NCI-H526 treated with DMSO at 0.1 percent for 48 hours (cell line): ENCODE results near the gene MYT1.

ENCODE experiments used
- DNase-seq: peaks from one replicate; lab custom pipeline; 2025; lab: John Stamatoyannopoulos, UW

MYT1 gene

DNA sequence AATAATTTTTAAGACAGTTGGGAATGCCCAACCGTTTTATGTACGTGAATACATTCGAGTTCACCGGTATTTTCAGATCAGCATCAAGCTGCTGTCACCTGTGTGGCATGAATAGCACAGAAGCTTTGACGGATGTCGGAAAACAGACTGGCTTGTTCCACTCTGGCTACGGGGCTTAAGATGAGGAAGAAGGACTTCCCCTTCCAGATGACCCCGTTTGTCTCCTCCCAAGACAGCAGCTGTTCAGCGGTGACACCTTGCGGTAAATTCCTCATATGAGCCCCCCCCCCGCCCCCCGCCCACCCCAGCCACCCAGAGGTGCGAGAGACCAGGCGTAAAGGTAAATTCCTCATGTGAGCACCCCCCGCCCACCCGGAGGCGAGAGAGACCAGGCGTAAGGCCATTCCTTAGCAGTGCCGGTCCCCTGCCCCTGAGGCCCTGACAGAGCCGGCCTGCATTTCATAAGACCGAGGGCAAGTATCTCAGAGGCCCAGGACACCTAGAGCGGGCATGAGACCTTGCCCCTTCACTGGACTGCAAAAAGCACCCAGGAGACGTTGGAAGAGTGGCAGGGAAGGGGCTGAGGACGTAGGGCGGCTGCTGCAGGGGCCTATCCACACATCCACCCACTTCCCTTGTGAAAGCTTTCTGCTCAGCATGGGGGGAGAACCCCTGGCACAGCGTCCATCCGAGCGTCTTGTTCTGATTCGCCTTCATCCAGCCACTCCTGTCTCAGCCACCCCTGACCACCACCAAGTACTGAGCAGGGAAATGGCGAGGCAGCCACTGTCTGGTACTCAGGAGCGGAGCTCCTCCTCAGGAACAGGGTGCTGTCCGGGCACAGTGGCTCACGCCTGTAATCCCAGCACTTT lies 84.0 kb downstream of the MYT1 start:
- no peak for DNase-seq

DNA sequence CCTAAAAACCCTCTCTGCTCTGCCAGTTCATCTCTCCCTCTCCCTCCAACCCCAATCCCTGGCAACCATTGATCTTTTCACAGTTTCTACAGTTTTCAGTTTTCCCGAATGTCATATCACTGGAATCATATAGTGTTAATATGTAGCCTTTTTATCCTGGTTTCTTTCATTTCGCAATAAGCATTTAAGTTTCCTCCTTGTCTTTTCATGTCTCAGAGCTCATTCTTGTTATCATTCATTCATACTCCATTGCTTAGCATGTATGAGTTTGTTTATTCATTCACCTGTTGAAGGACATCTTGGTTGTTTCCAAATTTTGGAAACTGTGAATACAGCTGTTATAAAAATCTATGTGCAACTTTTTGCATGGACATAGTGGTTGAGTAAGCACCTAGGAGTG lies 85.8 kb downstream of the MYT1 start:
- DNase-seq = no peak

DNA sequence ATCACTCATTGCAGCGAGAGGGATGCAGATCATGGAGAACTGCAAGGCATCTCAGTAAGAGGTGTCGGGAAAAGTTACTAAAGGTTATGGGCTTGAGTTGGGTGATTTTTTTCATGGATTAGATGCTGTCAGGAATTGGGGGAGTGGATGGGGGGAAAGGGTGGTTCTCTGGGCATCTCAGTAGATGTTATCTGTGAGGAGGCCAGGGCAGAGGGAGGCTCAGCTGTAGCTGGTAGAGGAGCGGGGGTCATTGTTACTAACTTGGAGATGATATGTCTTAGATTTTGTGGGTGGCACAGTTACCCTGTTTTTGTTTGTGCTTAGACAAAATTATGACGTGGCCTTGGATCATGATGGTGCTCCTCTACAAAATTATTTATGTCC lies 88.7 kb downstream of the MYT1 start:
- no peak for DNase-seq

DNA sequence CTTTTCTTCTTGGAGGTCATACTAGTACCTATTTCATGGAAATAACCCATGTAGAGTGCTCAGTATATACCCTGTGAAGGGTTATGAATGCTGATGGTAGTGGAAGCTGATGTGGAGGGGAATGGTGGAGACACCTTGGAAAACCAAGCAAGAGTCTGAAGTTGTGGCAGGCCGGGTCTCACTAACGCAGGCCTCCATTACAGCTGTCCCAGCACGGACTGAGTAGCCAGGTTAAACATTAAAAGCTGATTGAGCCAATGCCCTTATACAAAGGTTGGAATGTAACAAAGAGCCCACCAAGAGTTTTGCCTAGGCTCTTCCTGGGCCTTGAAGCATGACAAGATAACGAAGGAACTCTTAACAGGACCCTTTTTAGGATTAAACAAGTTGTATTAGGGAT lies 89.2 kb downstream of the MYT1 start:
- DNase-seq = no peak

GRCh38 chr20:64254156-64254555 lies 89.9 kb downstream of the MYT1 start:
- no peak for DNase-seq

- DNase-seq = peak; percentile 63
These were observed 90.5 kb downstream of the MYT1 start for GRCh38 chr20:64254571-64255360.

GRCh38 chr20:64255361-64256281 lies 91.4 kb downstream of the MYT1 start, which contains the start of gene PCMTD2:
PCMTD2 (plus strand) TSS chr20:64255748; CDS start chr20:64259966, 4,218 bp downstream.
- DNase-seq = peak; percentile 74

- no peak for DNase-seq
These were observed 92.2 kb downstream of the MYT1 start for GRCh38 chr20:64256282-64256935.

GRCh38 chr20:64257107-64257757 lies 93.0 kb downstream of the MYT1 start:
- DNase-seq = no peak

DNA sequence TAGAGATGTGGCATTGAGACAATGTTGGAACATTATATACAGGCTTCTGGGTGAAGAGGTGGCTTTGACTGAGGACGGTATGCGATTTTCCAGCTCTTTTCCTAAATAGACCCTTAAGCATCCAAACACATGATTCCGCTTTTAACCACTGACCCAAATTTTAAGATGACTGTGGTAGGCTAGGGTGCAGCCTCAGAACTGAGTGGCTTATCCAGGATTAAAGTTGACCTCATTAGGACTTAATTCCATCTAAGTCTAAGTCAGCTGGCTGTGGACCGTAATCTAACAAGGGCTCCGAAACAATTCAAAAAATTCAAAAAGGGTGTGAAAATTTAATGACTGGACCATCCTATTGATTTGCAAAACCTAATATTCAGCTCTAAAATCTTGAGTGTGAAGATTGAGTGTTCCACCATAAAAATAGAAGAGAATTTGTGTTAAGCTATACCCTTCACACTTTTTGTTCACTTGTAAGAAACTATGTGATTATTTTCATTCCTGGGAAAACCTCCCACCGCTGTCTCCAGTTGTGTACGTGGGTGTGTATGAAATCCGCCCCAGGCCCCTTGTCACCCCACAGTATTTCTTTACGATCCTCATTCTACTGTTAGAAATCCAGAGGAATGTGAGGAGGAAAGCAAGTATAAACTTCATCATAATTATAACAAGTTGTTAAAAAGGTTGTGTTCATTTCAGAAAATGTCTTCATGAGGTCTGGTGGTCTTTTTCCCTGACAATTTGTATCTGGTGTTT lies 94.0 kb downstream of the MYT1 start:
- DNase-seq = no peak

GRCh38 chr20:64260239-64260638 lies 96.0 kb downstream of the MYT1 start:
- no peak for DNase-seq

DNA sequence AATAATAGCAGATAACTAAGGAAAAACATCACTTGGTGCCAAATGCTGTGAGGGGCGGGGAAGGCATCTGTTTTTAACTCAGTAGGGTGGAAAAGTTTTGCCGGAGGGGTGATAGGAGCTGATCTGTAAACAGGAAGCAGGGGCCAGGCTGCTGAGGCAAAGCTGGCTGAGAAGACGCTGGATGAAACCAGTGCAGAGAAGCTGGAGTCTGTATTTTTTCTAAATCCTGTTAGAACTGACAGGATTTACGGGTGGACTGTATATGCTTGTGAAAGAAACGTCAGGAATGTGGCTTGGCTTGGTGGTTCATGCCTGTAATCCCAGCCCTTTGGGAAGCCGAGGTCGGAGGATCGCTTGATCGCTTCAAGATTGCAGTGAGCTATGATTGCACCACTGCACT lies 96.9 kb downstream of the MYT1 start:
- DNase-seq = no peak

GRCh38 chr20:64264091-64264490 lies 99.8 kb downstream of the MYT1 start:
- no peak for DNase-seq

DNA sequence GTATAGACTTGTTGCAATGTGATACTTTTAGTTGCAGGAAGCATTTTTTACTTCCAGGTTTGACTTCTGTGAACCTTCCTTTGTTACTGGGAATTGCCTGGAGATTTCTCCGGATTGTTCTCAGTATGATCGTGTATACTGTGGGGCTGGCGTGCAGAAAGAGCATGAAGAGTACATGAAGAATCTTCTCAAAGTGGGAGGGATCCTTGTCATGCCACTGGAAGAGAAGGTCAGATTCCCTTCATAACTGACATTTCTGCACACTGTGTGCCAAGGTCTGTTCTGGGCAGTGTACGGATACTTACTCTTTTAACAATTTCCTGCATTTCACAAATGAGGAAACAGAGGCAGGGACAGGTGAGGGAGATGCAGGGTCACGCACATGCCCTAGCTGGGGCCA lies 100.9 kb downstream of the MYT1 start:
- DNase-seq = no peak

DNA sequence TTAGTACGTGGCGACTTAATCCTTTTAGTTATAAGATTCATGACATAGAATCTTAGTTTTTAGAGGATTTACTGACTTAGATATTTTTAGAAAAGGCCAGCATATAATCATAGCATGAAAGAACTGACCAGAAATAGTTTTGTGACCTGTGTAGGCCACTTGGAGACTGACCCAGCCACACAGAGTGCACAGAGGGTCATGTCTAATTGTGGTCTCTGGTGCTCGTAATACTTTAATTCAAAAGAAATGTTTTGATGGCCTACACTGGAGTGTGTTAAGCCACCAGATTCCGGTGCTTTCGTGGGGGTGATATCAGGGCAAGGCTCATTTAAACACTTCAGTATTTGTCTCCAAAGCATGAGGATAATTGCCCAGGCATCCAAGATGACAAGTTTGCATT lies 102.7 kb downstream of the MYT1 start:
- no peak for DNase-seq

- no peak for DNase-seq
These were observed 103.9 kb downstream of the MYT1 start for GRCh38 chr20:64268174-64268573.

- no peak for DNase-seq
These were observed 105.6 kb downstream of the MYT1 start for GRCh38 chr20:64269604-64270411.

DNA sequence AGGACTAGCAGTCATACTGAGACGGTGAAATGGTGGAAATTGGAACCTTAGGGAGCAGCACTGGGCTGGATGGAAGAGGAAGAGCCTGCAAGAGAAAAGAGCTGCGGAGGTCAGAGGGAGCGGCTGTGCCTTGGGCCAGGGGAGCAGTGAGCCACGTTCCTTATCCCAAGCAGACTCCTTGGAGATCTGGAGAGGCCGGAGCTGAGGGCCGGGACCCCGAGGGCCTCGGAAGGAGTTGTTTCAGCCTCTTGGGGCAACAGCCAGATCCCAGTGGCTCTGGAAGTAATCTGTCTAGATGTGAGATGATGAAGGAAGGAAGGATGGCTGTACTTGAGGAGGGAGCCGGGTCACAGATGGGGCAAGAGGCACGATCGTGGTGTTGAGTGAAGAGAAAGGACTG lies 107.4 kb downstream of the MYT1 start:
- DNase-seq = no peak

DNA sequence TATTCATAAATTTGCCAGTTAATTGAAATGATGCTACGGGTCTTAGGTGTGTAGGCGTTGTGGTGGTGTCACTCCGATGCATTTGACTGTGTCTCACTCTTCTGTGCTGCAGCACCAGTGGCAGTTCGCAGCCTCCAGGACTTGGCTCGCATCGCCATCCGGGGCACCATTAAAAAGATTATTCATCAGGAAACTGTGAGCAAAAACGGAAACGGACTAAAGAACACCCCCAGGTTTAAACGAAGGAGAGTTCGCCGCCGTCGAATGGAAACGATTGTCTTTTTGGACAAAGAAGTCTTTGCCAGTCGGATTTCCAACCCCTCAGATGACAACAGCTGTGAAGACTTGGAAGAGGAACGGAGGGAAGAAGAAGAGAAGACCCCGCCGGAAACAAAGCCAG lies 108.9 kb downstream of the MYT1 start:
- no peak for DNase-seq
